Measurements from ENCODE around the gene KRTAP10-11. TPM values are rescaled to one million over a fixed set of nuclear protein-coding genes. Genes with fewer than 3 reads are reported as not detected.

The KRTAP10-11 gene
- total and polyA plus RNA-seq, 10 donors, result not detected

DNA sequence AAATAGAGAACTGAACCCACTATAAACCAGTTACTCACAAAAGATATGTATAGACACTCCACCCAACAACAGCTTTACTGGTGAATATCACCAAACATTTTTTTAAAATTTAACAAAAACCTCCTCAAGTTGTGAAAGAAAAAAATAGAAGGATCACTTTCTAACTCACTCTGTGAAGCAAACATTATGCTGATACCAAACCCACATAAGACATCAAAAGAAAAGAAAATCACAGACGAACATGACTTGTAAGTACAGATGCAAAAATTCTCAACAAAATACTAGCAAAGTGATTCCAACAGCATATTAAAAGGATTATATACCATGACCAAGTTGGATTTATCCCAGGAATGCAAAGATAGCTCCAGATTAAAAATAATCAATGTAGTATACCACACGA lies 45.5 kb downstream of the KRTAP10-11 start:
- intact Hi-C loops (cut with DNase I; ENCODE audit: low total_unique reads), result no loop called here
- DNase-seq, result no peak
- WGBS, 5 donors, result 67 to 82% (median 78%) methylated on average over 2 of the region's 2 CpGs

DNA sequence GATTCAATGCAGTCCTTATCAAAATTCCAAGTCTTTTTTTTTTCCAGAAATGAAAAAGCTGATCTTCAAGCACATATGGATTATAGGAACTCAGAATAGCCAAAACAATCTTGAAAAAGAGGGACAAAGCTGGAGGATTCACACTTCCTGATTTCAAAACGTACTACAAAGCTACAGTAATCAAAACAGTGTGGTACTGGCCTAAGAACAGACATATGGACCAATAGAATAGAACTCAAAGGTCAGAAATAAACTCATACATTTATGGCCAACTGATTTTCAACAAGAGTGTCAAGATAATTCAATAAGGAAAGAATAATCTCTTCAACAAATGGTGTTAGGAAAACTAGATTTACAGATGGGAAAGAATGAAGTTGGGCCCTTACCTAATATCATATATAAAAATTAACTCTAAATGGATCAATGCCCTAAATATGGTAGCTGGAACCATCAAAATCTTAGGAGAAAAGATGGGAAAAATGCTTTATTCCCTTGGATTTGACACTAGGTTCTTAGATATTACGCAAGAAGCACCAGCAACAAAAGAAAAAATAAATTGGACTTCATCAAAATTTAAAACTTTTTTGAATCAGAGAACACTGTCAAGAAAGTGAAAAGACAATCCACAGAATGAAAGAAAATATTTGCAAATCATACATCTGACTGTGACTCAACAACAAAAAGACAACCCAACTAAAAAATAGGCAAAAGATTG lies 46.7 kb downstream of the KRTAP10-11 start:
- TF ChIP-seq, protein P1, sequence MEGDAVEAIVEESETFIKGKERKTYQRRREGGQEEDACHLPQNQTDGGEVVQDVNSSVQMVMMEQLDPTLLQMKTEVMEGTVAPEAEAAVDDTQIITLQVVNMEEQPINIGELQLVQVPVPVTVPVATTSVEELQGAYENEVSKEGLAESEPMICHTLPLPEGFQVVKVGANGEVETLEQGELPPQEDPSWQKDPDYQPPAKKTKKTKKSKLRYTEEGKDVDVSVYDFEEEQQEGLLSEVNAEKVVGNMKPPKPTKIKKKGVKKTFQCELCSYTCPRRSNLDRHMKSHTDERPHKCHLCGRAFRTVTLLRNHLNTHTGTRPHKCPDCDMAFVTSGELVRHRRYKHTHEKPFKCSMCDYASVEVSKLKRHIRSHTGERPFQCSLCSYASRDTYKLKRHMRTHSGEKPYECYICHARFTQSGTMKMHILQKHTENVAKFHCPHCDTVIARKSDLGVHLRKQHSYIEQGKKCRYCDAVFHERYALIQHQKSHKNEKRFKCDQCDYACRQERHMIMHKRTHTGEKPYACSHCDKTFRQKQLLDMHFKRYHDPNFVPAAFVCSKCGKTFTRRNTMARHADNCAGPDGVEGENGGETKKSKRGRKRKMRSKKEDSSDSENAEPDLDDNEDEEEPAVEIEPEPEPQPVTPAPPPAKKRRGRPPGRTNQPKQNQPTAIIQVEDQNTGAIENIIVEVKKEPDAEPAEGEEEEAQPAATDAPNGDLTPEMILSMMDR (IDR thresholded peaks at IDR 0.05 in 8 of 11, conservative IDR thresholded peaks at IDR 0.05 in 3 of 11), result no peak
- no peak for TF ChIP-seq POLR2A (IDR thresholded peaks at IDR 0.05)
- no peak for TF ChIP-seq POLR2AphosphoS5 (IDR thresholded peaks at IDR 0.05)

More for the DNA sequence above, 45.5 kb downstream of the KRTAP10-11 start:
- H3K36me3 ChIP-seq, result no peaks in the 10 kb centered on the region
- H3K9me3 ChIP-seq, result peaks cover 0 to 28% (median 21%) of the 10 kb centered on the region in 8 donors
- H3K4me3 ChIP-seq, result no peak overlapping the region
- H3K4me1 ChIP-seq, result no peaks in the 10 kb centered on the region
- no peak overlapping the region for H3K27ac ChIP-seq
- peaks cover 0 to 29% (median 0%) of the 10 kb centered on the region in 7 donors for H3K27me3 ChIP-seq (replicated peaks in 1 of 7)
- TF ChIP-seq POLR2A (IDR thresholded peaks at IDR 0.05) (no peak), POLR2AphosphoS5 (IDR thresholded peaks at IDR 0.05) (no peak)
- TF ChIP-seq, protein P1 (IDR thresholded peaks at IDR 0.05 in 8 of 11, conservative IDR thresholded peaks at IDR 0.05 in 3 of 11), result no peak

DNA sequence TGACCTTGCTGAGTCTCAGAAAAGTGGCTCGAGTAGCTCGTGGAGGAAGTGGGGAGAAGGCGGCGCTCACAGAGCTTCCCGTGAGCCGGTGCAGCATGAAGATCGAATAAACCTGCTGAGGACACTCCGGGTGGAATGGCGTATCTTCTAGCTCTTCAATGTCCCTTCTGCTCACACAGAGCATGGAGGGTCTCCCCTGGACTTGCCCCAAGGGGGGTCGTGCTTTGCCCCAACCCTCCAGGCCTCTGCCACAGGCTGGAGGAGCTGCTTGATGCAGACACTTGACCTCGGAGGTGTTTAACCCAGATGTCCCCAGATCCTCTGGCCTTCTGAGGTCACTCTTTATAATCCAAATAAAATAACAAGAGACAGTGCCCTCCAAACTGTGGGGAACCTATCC lies 48.6 kb downstream of the KRTAP10-11 start:
- TF ChIP-seq POLR2AphosphoS5 (IDR thresholded peaks at IDR 0.05) (no peak), POLR2A (IDR thresholded peaks at IDR 0.05) (no peak)
- TF ChIP-seq, protein P1 (IDR thresholded peaks at IDR 0.05 in 8 of 11, conservative IDR thresholded peaks at IDR 0.05 in 3 of 11), result no peak
- Histone ChIP-seq H3K36me3 (no peaks in the 10 kb centered on the region), H3K4me1 (no peaks in the 10 kb centered on the region), H3K9me3 (peaks cover 0 to 28% (median 21%) of the 10 kb centered on the region in 8 donors), H3K27ac (no peak overlapping the region), H3K4me3 (no peak overlapping the region), H3K27me3 (replicated peaks in 1 of 7) (peaks cover 0 to 37% (median 26%) of the 10 kb centered on the region in 7 donors)
- no peak for DNase-seq
- WGBS, 5 donors, result 60 to 66% (median 62%) methylated on average over 11 of the region's 11 CpGs
- intact Hi-C loops (cut with DNase I; ENCODE audit: low total_unique reads), result no loop called here

More for the DNA sequence above, 46.7 kb downstream of the KRTAP10-11 start:
- intact Hi-C loops (cut with DNase I; ENCODE audit: low total_unique reads), result no loop called here
- H3K9me3 ChIP-seq, result peaks cover 0 to 28% (median 21%) of the 10 kb centered on the region in 8 donors
- no peak for DNase-seq
- no peak overlapping the region for H3K4me3 ChIP-seq
- H3K4me1 ChIP-seq, result no peaks in the 10 kb centered on the region
- 47 to 54% (median 49%) methylated on average over 2 of the region's 2 CpGs for WGBS, 5 donors
- peaks cover 0 to 29% (median 12%) of the 10 kb centered on the region in 7 donors for H3K27me3 ChIP-seq (replicated peaks in 1 of 7)
- no peaks in the 10 kb centered on the region for H3K36me3 ChIP-seq
- H3K27ac ChIP-seq, result no peak overlapping the region

DNA sequence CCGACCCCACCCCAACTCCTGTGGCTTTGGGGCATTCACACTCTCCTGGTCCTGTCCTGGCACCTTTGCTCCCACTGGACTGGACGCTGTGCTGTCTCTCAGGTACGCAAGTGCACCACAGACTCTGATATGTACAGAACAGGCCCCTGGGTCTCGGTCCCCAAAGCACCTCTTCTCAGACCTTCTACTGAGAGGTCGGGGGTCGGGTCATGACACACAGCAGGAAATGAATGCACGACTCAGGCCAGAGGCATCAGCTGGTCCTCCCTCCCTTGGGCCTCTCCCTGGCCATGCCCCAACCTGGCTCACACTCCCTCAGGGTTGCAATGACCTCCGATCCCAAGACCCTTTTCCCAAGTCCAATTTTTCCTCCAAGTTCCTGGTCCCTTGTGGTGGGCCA lies 49.0 kb downstream of the KRTAP10-11 start:
- H3K27me3 ChIP-seq (replicated peaks in 1 of 7), result peaks cover 0 to 41% (median 30%) of the 10 kb centered on the region in 7 donors
- intact Hi-C loops (cut with DNase I; ENCODE audit: low total_unique reads), result no loop called here
- DNase-seq, result no peak
- H3K9me3 ChIP-seq, result peaks cover 0 to 28% (median 21%) of the 10 kb centered on the region in 8 donors
- no peak overlapping the region for H3K27ac ChIP-seq
- H3K4me1 ChIP-seq, result no peaks in the 10 kb centered on the region
- 63 to 75% (median 71%) methylated on average over 5 to 8 of the region's 8 CpGs for WGBS, 5 donors
- H3K36me3 ChIP-seq, result no peaks in the 10 kb centered on the region
- H3K4me3 ChIP-seq, result no peak overlapping the region
- TF ChIP-seq POLR2A (IDR thresholded peaks at IDR 0.05) (no peak), POLR2AphosphoS5 (IDR thresholded peaks at IDR 0.05) (no peak)
- TF ChIP-seq, protein P1 (IDR thresholded peaks at IDR 0.05 in 8 of 11, conservative IDR thresholded peaks at IDR 0.05 in 3 of 11), result no peak

Data from spleen (tissue), 11 donors.